HG03196 (cell line): ENCODE data around the gene PEX14.
A peak's percentile ranks its signal among the peaks of the same experiment; 100 is the strongest.
"Not testable (repeated sequence)": the region's sequence is repeated elsewhere in the genome, so short reads cannot be mapped to it uniquely, and the experiment has no call there.

Source experiments
- ATAC-seq: cut with Tn5 transposase; IDR thresholded peaks from one replicate; pipeline ENCODE4 v1.9.1; 2021; ENCODE audit not compliant: unreplicated experiment

Gene PEX14, protein sequence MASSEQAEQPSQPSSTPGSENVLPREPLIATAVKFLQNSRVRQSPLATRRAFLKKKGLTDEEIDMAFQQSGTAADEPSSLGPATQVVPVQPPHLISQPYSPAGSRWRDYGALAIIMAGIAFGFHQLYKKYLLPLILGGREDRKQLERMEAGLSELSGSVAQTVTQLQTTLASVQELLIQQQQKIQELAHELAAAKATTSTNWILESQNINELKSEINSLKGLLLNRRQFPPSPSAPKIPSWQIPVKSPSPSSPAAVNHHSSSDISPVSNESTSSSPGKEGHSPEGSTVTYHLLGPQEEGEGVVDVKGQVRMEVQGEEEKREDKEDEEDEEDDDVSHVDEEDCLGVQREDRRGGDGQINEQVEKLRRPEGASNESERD

DNA sequence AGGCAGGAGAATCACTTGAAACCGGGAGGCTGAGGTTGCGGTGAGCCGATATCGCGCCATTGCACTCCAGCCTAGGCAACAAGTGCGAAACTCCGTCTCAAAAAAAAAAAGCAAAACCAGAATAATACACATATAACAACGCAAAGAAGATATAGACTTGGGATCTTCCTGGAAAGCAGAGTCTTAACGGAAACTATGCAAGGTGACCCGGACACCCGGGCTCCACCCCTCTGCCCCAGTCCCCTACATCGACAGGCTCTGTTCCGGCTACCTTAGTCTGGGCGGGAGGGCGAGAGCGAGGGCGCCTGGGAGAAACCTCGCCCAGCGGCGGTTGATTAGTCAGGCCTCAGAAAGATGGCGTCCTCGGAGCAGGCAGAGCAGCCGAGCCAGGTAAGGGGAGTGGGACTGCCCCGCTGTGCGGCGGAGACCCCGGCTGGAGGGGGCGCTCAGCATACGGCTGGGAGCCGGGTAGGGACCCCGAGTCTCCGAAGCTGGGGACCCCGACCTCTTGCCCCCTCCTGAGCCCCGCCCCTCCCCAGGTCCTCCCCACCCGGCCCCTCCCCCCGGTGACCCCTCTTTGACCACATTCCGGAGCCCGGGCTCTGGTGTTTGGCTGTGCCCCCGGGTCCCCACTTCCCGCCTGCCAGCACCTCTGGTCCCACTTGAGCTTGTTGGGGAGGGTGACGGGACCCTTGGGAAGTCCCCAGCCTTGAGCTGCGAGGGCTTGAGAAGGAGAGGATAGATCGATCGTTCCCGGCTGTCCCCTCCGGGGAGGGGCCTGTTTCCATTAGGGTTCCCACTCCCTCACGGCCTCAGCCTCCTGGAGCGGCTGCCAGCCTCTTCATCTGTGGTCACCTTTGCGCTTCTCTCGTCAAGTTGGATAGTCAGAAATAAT is at the start of gene PEX14:
PEX14 (plus strand) TSS at position 338 of the 895 bp plus-strand sequence; CDS start at position 355, 17 bp downstream.
- peak; percentile 56 for ATAC-seq

- not testable (repeated sequence) for ATAC-seq
Measured at GRCh38 chr1:10425826-10426534, 48.8 kb upstream of the PEX14 start.

- ATAC-seq: not testable (repeated sequence)
Measured at GRCh38 chr1:10426535-10426848, 48.3 kb upstream of the PEX14 start.

DNA sequence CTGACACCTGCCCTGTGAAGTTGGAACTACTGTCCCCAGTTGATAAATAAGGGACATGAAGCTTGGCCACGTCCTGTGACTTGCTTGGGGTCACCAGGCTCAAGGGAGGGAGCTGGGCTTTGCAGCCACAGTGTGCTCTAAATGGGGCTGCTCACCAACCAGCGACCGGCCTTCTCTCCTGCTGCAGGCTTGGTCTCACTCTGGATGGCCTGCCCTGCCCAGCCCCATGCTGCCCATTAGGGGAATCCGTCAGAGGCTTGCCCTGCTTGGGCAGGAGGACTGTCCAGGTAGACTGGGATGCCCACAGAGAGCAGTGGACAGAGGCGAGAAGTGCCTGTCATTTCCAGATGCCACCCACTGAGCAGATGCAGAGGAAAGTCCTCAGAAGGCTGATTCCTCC is 45.8 kb upstream of the PEX14 start:
- no peak for ATAC-seq

DNA sequence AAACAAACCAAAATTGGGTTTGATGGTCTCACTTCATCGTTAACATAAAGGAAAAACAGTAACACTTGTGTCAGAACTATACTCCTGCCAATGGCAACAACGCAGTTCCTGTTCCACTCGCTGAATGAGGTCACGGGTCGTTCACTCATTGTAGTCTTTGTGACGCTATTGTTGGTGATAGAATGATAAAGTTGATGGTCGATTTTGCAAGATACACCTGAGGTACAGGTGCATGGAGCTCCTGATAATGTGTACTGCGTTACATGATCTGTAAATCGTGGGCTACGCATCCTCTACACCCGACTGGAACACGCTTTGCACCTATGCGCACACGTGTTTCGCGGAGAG is 44.9 kb upstream of the PEX14 start:
- ATAC-seq: no peak

GRCh38 chr1:10430216-10431069 is 44.3 kb upstream of the PEX14 start, which contains the start of gene CENPS:
Gene CENPS (plus strand): TSS chr1:10430433. CDS start chr1:10430518, 85 bp downstream.
- ATAC-seq: peak; percentile 82

DNA sequence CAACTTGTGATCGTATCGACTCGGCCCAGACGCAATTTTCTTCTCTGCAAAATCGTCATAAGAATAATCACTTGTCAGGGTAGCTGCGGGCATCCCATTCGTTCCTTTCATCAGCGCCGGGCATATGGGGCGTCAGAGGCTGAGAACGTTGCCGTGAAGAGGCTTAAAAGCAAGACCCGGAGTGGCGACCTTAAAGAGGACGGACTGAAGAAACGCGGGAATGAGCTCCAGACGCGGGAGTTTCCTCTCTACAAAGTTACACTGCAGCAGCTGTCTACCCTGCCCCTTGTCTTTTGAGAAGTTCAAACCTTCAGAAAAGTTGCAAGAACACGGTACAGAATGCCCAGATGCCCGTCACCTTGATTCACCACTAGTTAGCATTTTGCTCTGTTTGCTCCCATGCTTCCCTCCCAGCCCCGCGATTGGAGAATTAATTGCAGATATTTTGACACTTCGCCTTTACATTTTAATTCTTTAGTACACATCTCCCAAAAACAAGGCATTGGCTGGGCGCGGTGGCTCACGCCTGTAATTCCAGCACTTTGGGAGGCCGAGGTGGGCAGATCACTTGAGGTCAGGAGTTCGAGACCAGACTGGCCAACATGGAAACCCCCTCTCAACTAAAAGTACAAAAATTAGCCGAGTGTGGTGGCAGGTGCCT is 43.5 kb upstream of the PEX14 start:
- ATAC-seq: no peak

- ATAC-seq: no peak
Measured at GRCh38 chr1:10432910-10433700, 41.6 kb upstream of the PEX14 start.

DNA sequence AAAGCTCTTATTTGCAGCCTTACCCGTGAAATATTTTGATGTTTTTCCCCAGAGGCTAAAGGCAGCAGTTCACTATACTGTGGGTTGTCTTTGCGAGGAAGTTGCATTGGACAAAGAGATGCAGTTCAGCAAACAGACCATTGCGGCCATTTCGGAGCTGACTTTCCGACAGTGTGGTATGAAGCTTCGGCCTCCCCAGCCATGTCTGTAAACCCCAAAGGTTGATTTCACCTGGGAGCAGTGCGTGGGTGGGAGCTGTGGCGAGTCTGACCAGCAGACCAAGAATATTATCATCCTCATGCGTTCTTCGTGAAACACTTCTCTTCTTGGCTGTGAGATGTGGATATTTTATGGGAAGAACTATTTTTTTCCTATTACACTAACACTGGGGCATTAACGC is 41.0 kb upstream of the PEX14 start:
- no peak for ATAC-seq

GRCh38 chr1:10434590-10434989 is 40.2 kb upstream of the PEX14 start:
- ATAC-seq: no peak

DNA sequence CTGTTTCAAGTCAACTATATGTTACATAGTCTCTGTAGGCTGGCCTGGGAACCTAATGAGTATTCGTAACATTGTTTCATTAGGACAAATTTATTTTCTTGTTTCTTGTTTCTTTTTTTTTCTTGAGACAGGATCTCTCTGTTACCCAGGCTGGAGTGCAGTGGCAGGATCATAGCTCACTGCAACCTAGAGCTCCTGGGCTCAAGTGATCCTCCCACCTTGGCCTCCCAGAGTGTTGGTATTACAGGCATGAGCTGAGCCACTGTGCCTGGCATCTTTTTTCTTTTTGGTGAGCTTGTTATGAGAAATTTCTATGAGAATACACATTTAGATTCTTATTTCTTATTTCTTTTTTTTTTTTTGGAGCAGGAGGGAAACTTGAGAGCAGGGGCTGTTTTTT is 37.7 kb upstream of the PEX14 start:
- no peak for ATAC-seq

DNA sequence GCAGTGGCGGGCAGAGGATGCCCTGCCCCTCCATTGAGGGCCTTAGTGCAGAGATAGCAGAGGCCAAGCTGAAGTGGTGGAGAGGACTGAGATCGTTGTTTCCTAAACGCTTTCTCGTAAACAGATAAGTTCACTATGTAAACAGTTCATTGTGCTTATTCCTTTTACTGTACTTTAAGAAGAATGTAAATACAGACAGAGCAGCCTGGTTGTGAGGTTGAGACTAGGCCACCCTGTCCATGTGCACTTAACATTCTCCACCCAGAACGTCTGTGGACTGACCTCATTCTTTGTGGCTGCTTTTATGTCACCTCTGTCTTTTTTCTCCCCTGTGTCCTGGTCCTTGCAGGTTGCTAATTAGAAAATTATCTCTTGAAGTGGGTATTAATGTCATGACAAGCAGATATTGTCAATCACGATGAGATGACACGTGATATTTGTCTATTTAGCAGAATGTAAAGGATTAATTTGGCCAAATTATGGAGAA is 36.0 kb upstream of the PEX14 start:
- ATAC-seq: no peak

- ATAC-seq: no peak
Measured at GRCh38 chr1:10440305-10440704, 34.4 kb upstream of the PEX14 start.

DNA sequence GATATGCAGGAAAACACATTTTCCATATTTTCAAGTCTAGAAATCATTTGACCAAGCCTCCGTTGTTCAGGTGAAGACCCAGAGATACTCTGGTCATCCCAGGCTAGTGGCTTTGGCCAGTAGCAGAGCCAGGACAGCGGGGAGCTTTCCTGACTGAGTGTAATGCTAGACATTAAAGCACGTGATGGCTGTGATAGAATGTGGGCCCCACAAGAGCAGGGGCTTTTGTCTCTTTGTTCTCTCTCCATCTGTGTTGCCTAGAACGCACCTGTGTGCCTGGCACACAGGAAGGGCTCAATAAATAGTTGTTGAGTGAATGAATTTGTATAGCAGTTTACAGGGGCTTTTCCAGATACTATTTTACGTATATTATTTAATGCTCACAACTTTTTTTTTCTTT is 34.0 kb upstream of the PEX14 start:
- ATAC-seq: no peak

- no peak for ATAC-seq
Measured at GRCh38 chr1:10444248-10444647, 30.5 kb upstream of the PEX14 start.

GRCh38 chr1:10444795-10445397 is 29.9 kb upstream of the PEX14 start:
- ATAC-seq: no peak

DNA sequence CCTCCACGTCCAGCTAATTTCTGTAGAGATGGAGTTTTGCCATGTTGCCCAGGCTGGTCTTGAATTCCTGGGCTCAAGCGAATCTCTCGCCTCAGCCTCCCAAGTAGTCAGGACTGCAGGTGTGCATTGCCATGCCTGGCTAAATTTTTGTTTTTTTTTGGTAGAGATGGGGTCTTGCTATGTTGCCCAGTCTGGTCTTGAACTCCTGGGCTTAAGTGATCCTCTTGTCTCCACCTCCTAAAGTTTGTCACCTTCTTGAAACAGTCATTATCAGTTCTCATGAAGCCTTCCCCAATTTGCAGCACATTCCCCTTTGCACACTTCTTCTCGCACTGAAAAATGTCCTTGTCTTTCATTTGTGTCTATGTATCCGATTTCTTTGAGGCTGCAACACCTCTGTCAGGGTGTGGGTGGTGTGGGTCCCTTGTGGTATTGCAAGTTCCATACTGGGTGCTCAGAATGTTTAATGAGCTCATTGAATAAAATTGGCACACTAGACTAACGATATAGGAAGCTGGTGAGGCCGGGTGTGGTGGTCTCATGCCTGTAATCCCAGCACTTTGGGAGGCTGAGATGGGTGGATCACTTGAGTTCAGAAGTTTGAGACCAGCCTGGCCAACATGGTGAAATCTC is 27.8 kb upstream of the PEX14 start:
- ATAC-seq: no peak

- ATAC-seq: no peak
Measured at GRCh38 chr1:10449751-10450150, 25.0 kb upstream of the PEX14 start, which contains the start of gene CORT. Gene CORT (plus strand): TSS chr1:10450031. CDS start chr1:10450224, 193 bp downstream.
